ENCODE measurements around the gene TTC7B. TPM values are rescaled to one million over a fixed set of nuclear protein-coding genes. Genes with fewer than 3 reads are reported as not detected.
A peak's percentile ranks its signal among the peaks of the same experiment; 100 is the strongest.

TTC7B gene
- total and polyA plus RNA-seq, 7 donors, result 5.5 to 70.9 (median 46.8) TPM

GRCh38 chr14:90489916-90490719, 326.1 kb downstream of the TTC7B start:
- H3K4me1 ChIP-seq, result peaks cover 0 to 27% (median 24%) of the 10 kb centered on the region in 4 donors
- no peak for TF ChIP-seq POLR2A (IDR thresholded peaks at IDR 0.05)
- TF ChIP-seq CTCF (IDR thresholded peaks at IDR 0.05), result no peak
- TF ChIP-seq POLR2AphosphoS5 (IDR thresholded peaks at IDR 0.05), result no peak
- TF ChIP-seq EP300 (IDR thresholded peaks at IDR 0.05), result no peak
- WGBS, 2 donors, result 89 to 92% methylated on average over 8 of the region's 8 CpGs
- H3K4me3 ChIP-seq, result no peak overlapping the region
- DNase-seq, result no peak
- no peaks in the 10 kb centered on the region for H3K27me3 ChIP-seq
- intact Hi-C loops (cut with DNase I), result no loop called here
- no peaks in the 10 kb centered on the region for H3K9me3 ChIP-seq
- H3K36me3 ChIP-seq, result no peaks in the 10 kb centered on the region
- peak overlapping the region in 1 of 4 donors; percentile 57 for H3K27ac ChIP-seq

- Histone ChIP-seq H3K27ac (no peak overlapping the region), H3K4me3 (no peak overlapping the region), H3K4me1 (peaks cover 0 to 27% (median 24%) of the 10 kb centered on the region in 4 donors), H3K27me3 (no peaks in the 10 kb centered on the region), H3K9me3 (no peaks in the 10 kb centered on the region), H3K36me3 (no peaks in the 10 kb centered on the region)
- no peak for DNase-seq
- intact Hi-C loops (cut with DNase I), result no loop called here
- TF ChIP-seq EP300 (IDR thresholded peaks at IDR 0.05) (no peak), POLR2A (IDR thresholded peaks at IDR 0.05) (no peak), POLR2AphosphoS5 (IDR thresholded peaks at IDR 0.05) (no peak), CTCF (IDR thresholded peaks at IDR 0.05) (no peak)
- WGBS, 2 donors, result 84 to 91% methylated on average over 4 of the region's 4 CpGs
Measured at GRCh38 chr14:90489306-90489705, 326.9 kb downstream of the TTC7B start.

- no peaks in the 10 kb centered on the region for H3K36me3 ChIP-seq
- H3K27me3 ChIP-seq, result no peaks in the 10 kb centered on the region
- intact Hi-C loops (cut with DNase I), result no loop called here
- H3K4me3 ChIP-seq, result no peak overlapping the region
- no peaks in the 10 kb centered on the region for H3K9me3 ChIP-seq
- 86 to 89% methylated on average over 5 of the region's 5 CpGs for WGBS, 2 donors
- no peak overlapping the region for H3K27ac ChIP-seq
- peaks cover 0 to 27% (median 24%) of the 10 kb centered on the region in 4 donors for H3K4me1 ChIP-seq
- DNase-seq, result no peak
- no peak for TF ChIP-seq CTCF (IDR thresholded peaks at IDR 0.05)
Measured at GRCh38 chr14:90488256-90488655, 328.0 kb downstream of the TTC7B start.

GRCh38 chr14:90487462-90487861, 328.8 kb downstream of the TTC7B start:
- H3K4me3 ChIP-seq, result no peak overlapping the region
- no peak for DNase-seq
- no peaks in the 10 kb centered on the region for H3K27me3 ChIP-seq
- intact Hi-C loops (cut with DNase I), result no loop called here
- WGBS, 2 donors, result 94 to 95% methylated on average over 4 of the region's 4 CpGs
- H3K9me3 ChIP-seq, result no peaks in the 10 kb centered on the region
- H3K36me3 ChIP-seq, result no peaks in the 10 kb centered on the region
- peaks cover 0 to 34% (median 24%) of the 10 kb centered on the region in 4 donors for H3K4me1 ChIP-seq
- TF ChIP-seq POLR2AphosphoS5 (IDR thresholded peaks at IDR 0.05) (no peak), CTCF (IDR thresholded peaks at IDR 0.05) (no peak), EP300 (IDR thresholded peaks at IDR 0.05) (no peak), POLR2A (IDR thresholded peaks at IDR 0.05) (no peak)
- no peak overlapping the region for H3K27ac ChIP-seq

GRCh38 chr14:90487031-90487430, 329.2 kb downstream of the TTC7B start:
- intact Hi-C loops (cut with DNase I), result no loop called here
- Histone ChIP-seq H3K27ac (no peak overlapping the region), H3K4me3 (no peak overlapping the region), H3K27me3 (no peaks in the 10 kb centered on the region), H3K9me3 (no peaks in the 10 kb centered on the region), H3K4me1 (peaks cover 0 to 33% (median 21%) of the 10 kb centered on the region in 4 donors), H3K36me3 (no peaks in the 10 kb centered on the region)
- WGBS, 2 donors, result 16 to 39% methylated on average over 4 of the region's 4 CpGs
- DNase-seq, result no peak
- TF ChIP-seq EP300 (IDR thresholded peaks at IDR 0.05) (no peak), POLR2AphosphoS5 (IDR thresholded peaks at IDR 0.05) (no peak), CTCF (IDR thresholded peaks at IDR 0.05) (no peak), POLR2A (IDR thresholded peaks at IDR 0.05) (no peak)
